K562 (cell line): ENCODE measurements around the gene SUPT5H. TPM values are rescaled to one million over a fixed set of nuclear protein-coding genes. Genes with fewer than 3 reads are reported as not detected.

ENCODE experiments used
- BACH1 ChIP-seq: fragments of 200-800 bp; sonication (Bioruptor generic); IDR thresholded peaks from 2 replicates; pipeline ENCODE4 v1.6.1; 2016; ENCODE audit warnings: missing genetic modification characterization, missing compliant biosample characterization
- CGGBP1 ChIP-seq: fragments of 250-450 bp; sonication (Bioruptor Pico); IDR thresholded peaks from 2 replicates; pipeline ENCODE4 v1.9.0; 2021; ENCODE audit warnings: mild to moderate bottlenecking
- FOSL1 ChIP-seq: fragments of 200-800 bp; sonication (Bioruptor generic); conservative IDR thresholded peaks from 2 replicates; pipeline ENCODE4 v1.6.1; 2016; ENCODE audit warnings: missing genetic modification characterization, missing compliant biosample characterization
- FOXA3 ChIP-seq, 2 experiments: fragments of 450-650 bp in 1 of 2; sonication (generic) in 1 of 2; formaldehyde crosslinking; IDR thresholded peaks in 1 of 2; conservative IDR thresholded peaks in 1 of 2; 2 replicates each; pipeline versions ENCODE4 v1.4.0 to v1.8.0; 2020 to 2022; ENCODE audit warnings: mild to moderate bottlenecking in 2 of 2, missing genetic modification reagents in 1 of 2
- GTF2E2 ChIP-seq: fragments of 200-800 bp; sonication (Bioruptor generic); IDR thresholded peaks from 2 replicates; pipeline ENCODE4 v1.6.1; 2016; ENCODE audit warnings: missing genetic modification characterization, missing compliant biosample characterization
- HMG20A ChIP-seq: fragments of 450-650 bp; formaldehyde crosslinking; conservative IDR thresholded peaks from 2 replicates; pipeline ENCODE4 v1.4.0; 2020; ENCODE audit warnings: mild to moderate bottlenecking, mixed read lengths
- KLF13 ChIP-seq: fragments of 450-650 bp; IDR thresholded peaks from 2 replicates; pipeline ENCODE4 v1.6.1; 2016; ENCODE audit warnings: missing genetic modification characterization, low read depth, mild to moderate bottlenecking, missing compliant biosample characterization, moderate library complexity, borderline replicate concordance
- NFRKB ChIP-seq: fragments of 450-650 bp; IDR thresholded peaks from 2 replicates; pipeline ENCODE4 v1.6.1; 2016; ENCODE audit warnings: low read depth
- POLR2H ChIP-seq: IDR thresholded peaks from 2 replicates; pipeline ENCODE4 v1.6.1; 2016; ENCODE audit warnings: missing genetic modification characterization, low read depth, mild to moderate bottlenecking, control low read depth, missing compliant biosample characterization, moderate library complexity
- RBM22 ChIP-seq: fragments of 200-400 bp; formaldehyde crosslinking; IDR thresholded peaks from 2 replicates; pipeline ENCODE4 v1.6.1; 2018; ENCODE audit warnings: low read length, low read depth; ENCODE audit not compliant: poor library complexity, severe bottlenecking
- SFPQ ChIP-seq: fragments of 200-400 bp; formaldehyde crosslinking; IDR thresholded peaks from 2 replicates; pipeline ENCODE4 v1.6.1; 2017; ENCODE audit warnings: mild to moderate bottlenecking, low read depth, low read length, moderate library complexity
- TOE1 ChIP-seq, 2 experiments: fragments of 450-650 bp in 1 of 2; sonication (generic) in 1 of 2; formaldehyde crosslinking in 1 of 2; IDR thresholded peaks; 2 replicates each; pipeline versions ENCODE4 v1.7.1 to v1.8.0; 2016 to 2022; ENCODE audit warnings: borderline replicate concordance in 2 of 2, mild to moderate bottlenecking in 2 of 2, antibody characterized with exemption in 1 of 2, inconsistent platforms in 1 of 2, low read depth in 1 of 2, missing genetic modification reagents in 1 of 2, moderate library complexity in 1 of 2
- ZKSCAN8 ChIP-seq: fragments of 200-800 bp; sonication (Bioruptor generic); IDR thresholded peaks from 2 replicates; pipeline ENCODE4 v1.6.1; 2016; ENCODE audit warnings: missing genetic modification characterization, missing compliant biosample characterization
- ZNF124 ChIP-seq: sonication (generic); formaldehyde crosslinking; IDR thresholded peaks from 2 replicates; pipeline ENCODE4 v1.8.1; 2022; ENCODE audit warnings: missing genetic modification reagents
- ZNF445 ChIP-seq: fragments of 250-450 bp; sonication (Bioruptor Pico); IDR thresholded peaks from 2 replicates; pipeline ENCODE4 v1.4.0; 2020; ENCODE audit warnings: low read depth, mild to moderate bottlenecking, moderate library complexity
- polyA plus RNA-seq, 8 experiments: library from polyadenylated mRNA; depleted of rRNA in 4 of 8; stranded (reverse) in 5 of 8; unstranded in 3 of 8; fragments of >200 nt; fragmentation: Nextera tagmentation in 2 of 8; fragmentation: Illumina TruSeq in 1 of 8; extraction: Ambion mirVana in 2 of 8; extraction: Trizol in 1 of 8; gene quantifications; 2 replicates each; pipeline versions ENCODE4 v1.2.1 to v1.2.3, GENCODE V29; 2011 to 2014; ENCODE audit warnings: inconsistent platforms in 1 of 8, missing spikeins in 1 of 8
- total RNA-seq, 7 experiments: library from RNA; depleted of rRNA in 6 of 7; stranded (reverse); fragments of >200 nt in 6 of 7; fragmentation: Illumina TruSeq in 2 of 7; extraction: Trizol in 2 of 7; gene quantifications; 2 replicates each; pipeline versions ENCODE4 v1.2.1 to v1.2.3, GENCODE V29; 2011 to 2021; ENCODE audit warnings: low replicate concordance in 1 of 7
- TF ChIP-seq, protein P1 (sequence below), 2 experiments: fragments of 450-650 bp in 1 of 2; IDR thresholded peaks; 2 replicates each; pipeline ENCODE4 v1.6.1; 2011 to 2017; ENCODE audit warnings: low read depth in 2 of 2, antibody characterized with exemption in 1 of 2, borderline replicate concordance in 1 of 2, low read length in 1 of 2, mild to moderate bottlenecking in 1 of 2, mixed read lengths in 1 of 2; ENCODE audit not compliant: control insufficient read depth in 1 of 2
- TF ChIP-seq, protein P2 (sequence below): sonication (generic); formaldehyde crosslinking; IDR thresholded peaks from 2 replicates; pipeline ENCODE4 v1.8.0; 2022; ENCODE audit warnings: missing genetic modification reagents, mild to moderate bottlenecking, moderate library complexity, borderline replicate concordance

Gene SUPT5H
- total and polyA plus RNA-seq, 9 of the 15 experiments (the other 6 are each of a cell fraction or from before 2014, with no cell fraction given): 13.3 to 85.9 (median 35.9) TPM

DNA sequence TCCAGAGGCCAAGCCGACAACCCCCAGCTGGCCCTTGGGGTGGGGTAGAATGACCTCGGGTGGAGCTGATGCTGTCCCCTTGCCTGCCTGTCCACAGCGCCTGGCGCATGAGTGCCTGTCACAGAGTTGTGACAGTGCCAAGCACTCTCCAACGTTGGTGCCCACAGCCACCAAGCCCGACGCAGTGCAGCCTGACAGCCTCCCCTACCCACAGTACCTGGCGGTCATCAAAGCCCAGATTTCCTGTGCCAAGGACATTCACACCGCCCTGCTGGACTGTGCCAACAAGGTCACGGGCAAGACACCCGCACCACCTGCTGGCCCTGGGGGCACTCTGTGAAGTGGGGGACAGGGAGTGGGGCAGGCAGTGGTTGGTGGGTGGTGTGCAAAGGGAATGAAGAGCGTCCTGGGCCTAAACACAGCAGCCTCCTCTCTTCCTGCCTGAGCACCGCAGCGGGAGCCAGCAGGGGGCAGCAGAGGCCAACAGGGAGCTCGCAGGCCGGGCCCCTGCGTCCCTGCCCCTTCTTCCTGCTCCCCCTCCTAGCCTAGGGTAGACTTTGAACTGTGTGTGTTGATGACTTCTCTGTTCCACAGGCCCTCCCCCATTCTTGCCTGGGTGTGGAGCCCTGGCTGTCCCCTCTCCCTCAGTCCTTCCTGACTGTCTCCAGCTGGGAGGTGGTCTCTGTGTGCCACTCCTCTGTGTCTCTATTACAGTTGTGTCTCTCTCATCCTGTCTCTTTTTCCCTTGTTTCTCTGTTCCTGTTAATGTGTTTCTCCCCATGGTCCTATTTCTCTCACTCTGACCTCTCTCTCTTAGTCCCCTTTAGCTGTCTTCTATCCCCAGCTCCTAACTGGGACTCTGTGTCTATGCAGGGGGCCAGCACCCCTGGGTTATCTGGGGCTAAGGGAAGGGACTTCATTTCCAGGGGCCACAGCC lies 47.8 kb upstream of the SUPT5H start (continued):
- TF ChIP-seq GTF2E2 (tag) (no peak), ZKSCAN8 (CRISPR knock-in tag) (no peak), NFRKB (no peak), SFPQ (no peak), FOSL1 (tag) (no peak), KLF13 (tag) (no peak), CGGBP1 (CRISPR knock-in tag) (no peak), TOE1 (IDR thresholded peaks at IDR 0.05; ENCODE audit: borderline replicate concordance) (peak; percentile 49), TOE1 (CRISPR knock-in tag; IDR thresholded peaks at IDR 0.05; ENCODE audit: borderline replicate concordance, low read depth) (no peak), ZNF445 (CRISPR knock-in tag) (no peak), ZNF124 (CRISPR knock-in tag) (no peak), FOXA3 (CRISPR knock-in tag; conservative IDR thresholded peaks at IDR 0.05 in 1 of 2, IDR thresholded peaks at IDR 0.05 in 1 of 2) (no peak), RBM22 (no peak), BACH1 (tag) (no peak), POLR2H (tag) (no peak), HMG20A (CRISPR knock-in tag) (no peak)
- TF ChIP-seq, protein P1, sequence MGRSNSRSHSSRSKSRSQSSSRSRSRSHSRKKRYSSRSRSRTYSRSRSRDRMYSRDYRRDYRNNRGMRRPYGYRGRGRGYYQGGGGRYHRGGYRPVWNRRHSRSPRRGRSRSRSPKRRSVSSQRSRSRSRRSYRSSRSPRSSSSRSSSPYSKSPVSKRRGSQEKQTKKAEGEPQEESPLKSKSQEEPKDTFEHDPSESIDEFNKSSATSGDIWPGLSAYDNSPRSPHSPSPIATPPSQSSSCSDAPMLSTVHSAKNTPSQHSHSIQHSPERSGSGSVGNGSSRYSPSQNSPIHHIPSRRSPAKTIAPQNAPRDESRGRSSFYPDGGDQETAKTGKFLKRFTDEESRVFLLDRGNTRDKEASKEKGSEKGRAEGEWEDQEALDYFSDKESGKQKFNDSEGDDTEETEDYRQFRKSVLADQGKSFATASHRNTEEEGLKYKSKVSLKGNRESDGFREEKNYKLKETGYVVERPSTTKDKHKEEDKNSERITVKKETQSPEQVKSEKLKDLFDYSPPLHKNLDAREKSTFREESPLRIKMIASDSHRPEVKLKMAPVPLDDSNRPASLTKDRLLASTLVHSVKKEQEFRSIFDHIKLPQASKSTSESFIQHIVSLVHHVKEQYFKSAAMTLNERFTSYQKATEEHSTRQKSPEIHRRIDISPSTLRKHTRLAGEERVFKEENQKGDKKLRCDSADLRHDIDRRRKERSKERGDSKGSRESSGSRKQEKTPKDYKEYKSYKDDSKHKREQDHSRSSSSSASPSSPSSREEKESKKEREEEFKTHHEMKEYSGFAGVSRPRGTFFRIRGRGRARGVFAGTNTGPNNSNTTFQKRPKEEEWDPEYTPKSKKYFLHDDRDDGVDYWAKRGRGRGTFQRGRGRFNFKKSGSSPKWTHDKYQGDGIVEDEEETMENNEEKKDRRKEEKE (IDR thresholded peaks at IDR 0.05; ENCODE audit: borderline replicate concordance in 1 of 2, control insufficient read depth in 1 of 2, low read depth in 2 of 2, low read length in 1 of 2): 0 out of 4 replicates have a peak, but pooled peaks of 1 of the 2 experiments have one; percentile 45
- TF ChIP-seq, protein P2, sequence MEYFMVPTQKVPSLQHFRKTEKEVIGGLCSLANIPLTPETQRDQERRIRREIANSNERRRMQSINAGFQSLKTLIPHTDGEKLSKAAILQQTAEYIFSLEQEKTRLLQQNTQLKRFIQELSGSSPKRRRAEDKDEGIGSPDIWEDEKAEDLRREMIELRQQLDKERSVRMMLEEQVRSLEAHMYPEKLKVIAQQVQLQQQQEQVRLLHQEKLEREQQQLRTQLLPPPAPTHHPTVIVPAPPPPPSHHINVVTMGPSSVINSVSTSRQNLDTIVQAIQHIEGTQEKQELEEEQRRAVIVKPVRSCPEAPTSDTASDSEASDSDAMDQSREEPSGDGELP (CRISPR knock-in tag): peak; percentile 45; the same call in 1 of the 2 replicates
